ENCODE data around the gene CDKAL1.

The CDKAL1 gene

GRCh38 chr6:20534295-20535262 is at the start of gene CDKAL1:
Gene CDKAL1, plus strand, starts transcription at chr6:20534457. Its CDS starts 11,894 bp downstream, at chr6:20546351.
- TF ChIP-seq CREB1 (IDR thresholded peaks at IDR 0.05; ENCODE audit: low read depth): 0 out of 2 replicates have a peak, but pooled peaks have one; percentile 35
- no peak for TF ChIP-seq NFIC (IDR thresholded peaks at IDR 0.05)
- peak; percentile 98 for TF ChIP-seq YY1 (IDR thresholded peaks at IDR 0.05; ENCODE audit: low read depth)
- TF ChIP-seq, protein P1, sequence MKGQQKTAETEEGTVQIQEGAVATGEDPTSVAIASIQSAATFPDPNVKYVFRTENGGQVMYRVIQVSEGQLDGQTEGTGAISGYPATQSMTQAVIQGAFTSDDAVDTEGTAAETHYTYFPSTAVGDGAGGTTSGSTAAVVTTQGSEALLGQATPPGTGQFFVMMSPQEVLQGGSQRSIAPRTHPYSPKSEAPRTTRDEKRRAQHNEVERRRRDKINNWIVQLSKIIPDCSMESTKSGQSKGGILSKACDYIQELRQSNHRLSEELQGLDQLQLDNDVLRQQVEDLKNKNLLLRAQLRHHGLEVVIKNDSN (IDR thresholded peaks at IDR 0.05): no peak
- TF ChIP-seq MAX (IDR thresholded peaks at IDR 0.05): peak; percentile 66
- TF ChIP-seq REST (IDR thresholded peaks at IDR 0.05; ENCODE audit: low read depth): no peak
- TF ChIP-seq TAF1 (IDR thresholded peaks at IDR 0.05; ENCODE audit: low read depth): peak; percentile 95
- TF ChIP-seq EGR1 (IDR thresholded peaks at IDR 0.05): no peak
- TF ChIP-seq CEBPB (IDR thresholded peaks at IDR 0.05): no peak
- TF ChIP-seq ZBTB7A (IDR thresholded peaks at IDR 0.05; ENCODE audit: low read depth): no peak
- no peak for TF ChIP-seq RAD21 (IDR thresholded peaks at IDR 0.05; ENCODE audit: low read depth)
- peak; percentile 9; the same call in 1 of the 2 replicates for TF ChIP-seq TEAD4 (IDR thresholded peaks at IDR 0.05)
- no peak for TF ChIP-seq EP300 (IDR thresholded peaks at IDR 0.05; ENCODE audit: borderline replicate concordance)
- no peak for TF ChIP-seq FOXM1 (IDR thresholded peaks at IDR 0.05; ENCODE audit: borderline replicate concordance, low read depth)
- TF ChIP-seq TCF12 (IDR thresholded peaks at IDR 0.05; ENCODE audit: low read depth): 0 out of 2 replicates have a peak, but pooled peaks have one; percentile 16

GRCh38 chr6:20486641-20487040 is 47.6 kb upstream of the CDKAL1 start:
- TF ChIP-seq TCF12 (IDR thresholded peaks at IDR 0.05; ENCODE audit: low read depth) (no peak), FOXM1 (IDR thresholded peaks at IDR 0.05; ENCODE audit: borderline replicate concordance, low read depth) (no peak), NFIC (IDR thresholded peaks at IDR 0.05) (no peak), RAD21 (IDR thresholded peaks at IDR 0.05; ENCODE audit: low read depth) (no peak), ZBTB7A (IDR thresholded peaks at IDR 0.05; ENCODE audit: low read depth) (no peak), CREB1 (IDR thresholded peaks at IDR 0.05; ENCODE audit: low read depth) (no peak), CEBPB (IDR thresholded peaks at IDR 0.05) (no peak), MAX (IDR thresholded peaks at IDR 0.05) (no peak), REST (IDR thresholded peaks at IDR 0.05; ENCODE audit: low read depth) (no peak), TAF1 (IDR thresholded peaks at IDR 0.05; ENCODE audit: low read depth) (no peak), YY1 (IDR thresholded peaks at IDR 0.05; ENCODE audit: low read depth) (no peak), TEAD4 (IDR thresholded peaks at IDR 0.05) (no peak)

- TF ChIP-seq NFIC (IDR thresholded peaks at IDR 0.05) (no peak), CEBPB (IDR thresholded peaks at IDR 0.05) (no peak), EP300 (IDR thresholded peaks at IDR 0.05; ENCODE audit: borderline replicate concordance) (no peak), FOXM1 (IDR thresholded peaks at IDR 0.05; ENCODE audit: borderline replicate concordance, low read depth) (no peak), TCF12 (IDR thresholded peaks at IDR 0.05; ENCODE audit: low read depth) (no peak), REST (IDR thresholded peaks at IDR 0.05; ENCODE audit: low read depth) (no peak)
- TF ChIP-seq, protein P1 (IDR thresholded peaks at IDR 0.05): no peak
Measured at GRCh38 chr6:20487669-20488375, 46.4 kb upstream of the CDKAL1 start.
